HG02678 (cell line): ENCODE data around the gene STMND1.

Experiments
- ATAC-seq: cut with Tn5 transposase; IDR thresholded peaks from one replicate; pipeline ENCODE4 v1.9.1; 2021; ENCODE audit warnings: mild to moderate bottlenecking, moderate library complexity; ENCODE audit not compliant: unreplicated experiment

Gene STMND1

DNA sequence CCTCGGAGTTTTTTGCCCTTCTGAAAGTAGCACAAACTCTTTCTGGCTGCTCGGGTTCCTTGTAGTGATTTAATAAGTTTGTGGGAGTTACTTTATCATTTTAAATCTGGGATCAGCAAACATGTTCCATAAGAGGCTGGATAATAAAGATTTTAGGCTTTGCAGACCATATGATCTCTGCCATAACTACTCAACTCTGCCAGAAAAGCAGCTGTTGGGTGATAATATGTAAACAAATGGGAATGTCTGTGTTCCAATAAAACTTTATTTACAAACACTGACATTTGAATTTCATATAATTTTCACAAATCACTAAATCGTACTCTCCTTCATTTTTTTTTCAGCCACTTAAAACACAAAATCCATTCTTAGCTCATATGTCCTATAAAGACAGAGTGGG, 3.9 kb upstream of the STMND1 start:
- ATAC-seq, result no peak

DNA sequence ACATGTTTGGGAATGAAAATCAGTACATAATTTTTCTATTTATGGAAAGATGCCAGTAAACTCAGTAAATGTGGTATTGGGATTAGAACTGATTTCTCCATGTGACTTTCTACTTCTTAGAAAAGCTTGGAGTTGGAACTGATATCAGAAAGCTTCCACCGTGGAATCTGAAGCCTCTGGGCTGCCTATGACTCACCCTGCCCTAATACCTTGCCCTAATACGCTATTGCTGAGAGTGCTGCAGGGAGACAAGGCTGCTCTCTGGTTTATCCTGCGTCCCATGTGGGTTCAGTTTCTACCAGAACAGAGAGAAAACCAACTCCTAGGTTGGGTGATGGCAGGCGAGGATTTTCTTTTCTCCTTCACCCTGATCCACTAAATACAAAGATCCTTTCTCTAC, 3.3 kb upstream of the STMND1 start:
- ATAC-seq, result no peak

DNA sequence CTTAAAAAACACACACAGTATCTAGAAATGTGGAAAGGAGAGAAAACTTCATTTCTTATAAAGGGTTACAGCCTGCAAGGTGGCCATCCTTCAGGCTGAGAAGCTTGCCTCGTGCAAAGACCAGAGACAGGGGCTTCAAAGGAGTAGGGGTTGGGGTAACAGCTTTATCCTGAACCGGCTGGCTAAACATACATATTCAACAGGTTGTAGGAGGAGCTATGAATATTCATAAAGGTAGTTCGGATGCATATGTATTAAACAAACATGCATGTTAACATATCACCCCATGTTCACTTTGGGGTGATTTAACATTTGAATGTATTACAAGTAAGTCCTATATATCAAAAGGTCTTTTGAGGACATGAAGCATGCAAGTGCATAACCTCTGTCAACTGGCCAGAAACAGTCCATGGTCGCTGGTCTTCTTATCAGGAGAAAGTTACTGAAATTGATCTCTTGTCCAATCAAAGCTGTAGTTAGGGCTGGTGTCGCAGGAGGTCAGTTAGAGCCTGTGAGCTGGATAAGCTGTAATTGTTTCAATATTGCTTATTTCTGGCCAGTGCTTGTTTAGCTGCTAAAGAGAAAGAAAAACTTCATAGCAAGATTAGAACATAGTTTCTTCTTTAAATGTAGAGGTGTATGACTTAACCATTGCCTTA, 2.3 kb upstream of the STMND1 start:
- no peak for ATAC-seq

DNA sequence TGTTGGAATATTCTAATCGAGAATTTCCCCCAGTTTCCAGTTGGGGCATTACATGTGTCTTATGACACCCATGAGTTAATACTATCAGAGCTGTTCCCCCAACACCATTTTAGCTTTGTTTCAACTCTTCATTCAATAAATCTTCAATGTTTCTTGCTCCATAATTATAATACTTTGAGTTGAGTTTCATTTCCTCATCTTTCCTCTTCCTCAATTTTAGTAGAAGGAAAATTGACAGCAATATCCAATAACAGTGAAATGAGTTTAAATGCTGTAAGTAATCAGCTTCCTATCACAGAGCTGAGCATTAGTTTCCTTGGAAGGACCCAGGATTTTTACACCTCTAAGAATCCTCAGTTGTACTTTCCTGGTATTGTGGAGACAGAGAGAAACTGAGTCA, 1.0 kb upstream of the STMND1 start:
- ATAC-seq, result no peak

DNA sequence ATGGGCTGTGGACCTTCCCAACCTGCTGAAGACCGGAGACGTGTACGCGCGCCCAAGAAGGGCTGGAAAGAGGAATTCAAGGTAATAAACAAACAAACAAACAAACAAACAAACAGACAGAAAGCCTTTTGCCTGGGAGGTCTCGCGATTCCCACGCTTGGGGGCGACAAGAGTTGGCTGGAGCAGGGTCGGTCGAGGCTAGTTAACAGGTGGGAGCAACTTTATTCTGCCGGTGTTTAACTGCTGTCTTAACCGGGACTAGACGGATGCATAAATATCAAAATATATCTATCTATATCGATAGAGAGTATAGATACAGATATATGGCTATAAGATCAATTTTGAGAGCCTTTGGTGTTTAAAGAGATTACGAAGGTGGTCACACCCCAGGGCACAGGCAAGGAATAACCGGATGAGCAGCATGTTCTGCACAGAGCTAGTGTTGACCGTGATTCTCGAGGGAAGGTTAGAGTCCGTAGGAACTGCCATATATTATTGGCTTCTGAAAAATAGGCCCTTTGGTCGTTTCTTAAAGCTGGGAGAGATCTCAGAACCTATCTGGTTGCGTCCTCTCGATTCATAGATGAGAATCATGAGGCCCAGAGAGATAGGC, 514 bp downstream of the STMND1 start:
- ATAC-seq, result no peak

DNA sequence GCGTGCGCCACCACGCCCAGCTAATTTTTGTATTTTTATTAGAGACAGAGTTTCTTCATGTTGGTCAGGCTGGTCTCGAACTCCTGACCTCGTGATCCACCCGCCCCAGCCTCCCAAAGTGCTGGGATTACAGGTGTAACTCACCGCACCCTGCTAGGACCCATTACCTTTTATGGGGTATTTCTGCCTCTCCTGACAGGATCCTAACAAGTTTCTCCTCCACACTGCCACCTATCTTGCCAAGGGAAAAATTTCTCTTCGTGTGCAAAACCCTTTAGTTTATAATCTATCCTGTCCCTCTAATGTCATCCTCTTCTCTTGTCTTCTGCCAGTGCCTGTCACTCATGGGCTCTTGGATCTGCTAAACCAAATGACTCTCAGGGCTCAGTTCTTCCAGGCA, 1.9 kb downstream of the STMND1 start:
- no peak for ATAC-seq

DNA sequence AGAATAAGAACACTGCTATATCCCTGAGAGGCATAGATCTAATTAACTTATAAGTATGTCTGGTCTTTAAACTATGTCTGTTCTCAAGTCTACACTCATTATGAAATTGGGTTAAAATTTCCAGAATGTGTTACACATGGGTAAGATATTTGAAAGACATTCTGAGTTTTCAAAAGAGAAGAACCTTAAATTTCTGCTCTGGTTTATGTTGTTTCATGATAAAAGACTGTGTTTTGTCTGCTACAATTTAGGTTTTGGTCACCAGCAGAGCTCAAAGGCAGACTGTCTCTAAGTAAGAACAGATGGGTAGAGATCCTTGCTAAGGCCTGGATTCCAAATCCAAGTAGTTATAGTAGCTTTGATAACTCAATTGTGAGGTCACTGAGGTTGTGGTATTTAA, 6.0 kb downstream of the STMND1 start:
- no peak for ATAC-seq

DNA sequence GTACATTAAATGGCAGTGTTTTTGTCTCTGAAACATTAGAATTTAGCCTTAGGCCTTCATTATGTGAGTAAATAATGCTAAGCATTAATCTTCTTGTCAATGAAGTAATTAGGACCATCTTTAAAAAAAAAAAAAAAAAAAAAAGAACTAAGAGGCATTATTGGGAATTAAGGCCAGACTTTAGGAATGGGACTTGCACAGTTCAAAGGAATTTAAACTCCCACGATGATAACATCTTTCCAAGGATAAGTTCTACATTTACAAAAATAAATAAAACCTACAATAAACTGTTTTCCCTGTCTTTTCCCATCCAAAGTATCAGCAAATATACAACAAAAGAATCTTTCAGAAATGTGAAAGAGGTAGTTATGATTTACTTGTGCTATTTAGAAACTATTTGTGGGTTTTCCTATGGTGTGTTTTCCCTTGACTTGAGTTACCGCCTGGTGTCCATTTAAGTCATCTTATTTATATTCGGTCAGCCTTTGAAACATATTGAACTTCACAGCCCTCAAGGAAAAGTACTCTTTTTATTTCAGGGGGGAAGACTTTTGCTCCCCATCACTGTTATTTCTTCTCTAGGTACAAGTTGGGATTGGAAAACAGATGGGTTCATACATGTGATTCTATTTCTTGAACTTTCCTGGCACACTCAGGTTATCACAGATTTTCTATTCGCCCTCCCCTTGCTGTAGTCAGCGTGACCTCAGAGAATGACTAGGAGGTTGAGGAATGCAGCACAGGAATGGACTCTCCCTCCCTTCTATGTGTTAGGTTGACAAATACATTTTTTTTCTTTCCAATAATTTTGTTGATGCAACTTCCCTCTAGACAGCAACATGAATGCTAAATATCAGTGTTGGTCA, 13.6 kb downstream of the STMND1 start:
- ATAC-seq, result no peak

DNA sequence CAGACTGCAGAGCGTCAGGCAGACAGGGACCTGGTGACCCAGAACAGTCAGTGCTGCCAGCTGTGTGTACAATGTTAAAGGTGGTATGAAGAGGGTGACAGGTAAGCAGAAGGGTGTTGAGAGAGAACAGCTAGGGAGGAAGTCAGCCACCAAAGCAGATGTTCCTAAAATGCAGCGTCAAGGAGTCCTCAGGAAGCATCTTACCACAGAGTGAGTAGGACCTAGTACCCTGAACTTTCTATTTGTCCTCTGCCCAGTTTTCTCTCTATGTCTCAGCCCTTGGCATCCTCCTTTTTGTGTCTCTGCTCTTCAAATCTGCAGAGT, 14.2 kb downstream of the STMND1 start:
- no peak for ATAC-seq

DNA sequence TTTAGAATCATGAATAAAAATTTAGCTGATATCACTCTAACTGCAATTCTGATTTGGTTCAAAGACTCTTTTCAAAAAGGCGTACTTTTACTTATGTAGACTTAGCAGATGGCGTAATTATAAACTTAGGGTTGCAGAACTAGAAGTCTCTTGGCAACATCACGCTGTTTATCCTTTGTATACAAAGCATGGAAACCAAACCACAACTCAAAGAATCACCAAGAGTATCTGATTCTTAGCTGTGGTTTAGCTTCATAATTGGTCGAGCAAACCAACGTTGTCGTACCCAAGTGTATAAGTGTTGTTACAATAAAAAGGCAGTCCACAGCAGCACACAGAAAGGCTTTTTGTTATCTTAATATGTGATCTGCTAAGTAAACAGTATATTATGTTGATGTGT, 18.2 kb downstream of the STMND1 start:
- ATAC-seq, result no peak

DNA sequence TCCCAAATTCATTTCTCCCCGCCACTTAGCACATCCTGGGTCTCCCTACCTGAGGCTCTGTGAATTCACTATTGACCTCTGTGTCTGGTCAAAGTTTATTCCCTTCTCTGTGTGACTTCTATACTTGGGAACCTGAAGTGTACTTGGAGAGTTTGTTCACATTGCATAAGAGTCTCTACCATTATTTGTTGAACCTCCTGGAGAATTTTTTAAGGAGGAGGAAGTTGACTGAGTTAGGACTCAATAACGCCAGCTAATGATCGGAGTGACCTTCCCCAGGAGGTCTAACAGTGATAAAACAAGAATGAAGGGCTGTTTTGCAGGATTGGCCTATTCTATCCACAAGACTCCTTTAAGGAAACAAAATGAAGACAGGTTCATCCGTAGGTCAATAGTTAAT, 23.6 kb downstream of the STMND1 start:
- no peak for ATAC-seq

DNA sequence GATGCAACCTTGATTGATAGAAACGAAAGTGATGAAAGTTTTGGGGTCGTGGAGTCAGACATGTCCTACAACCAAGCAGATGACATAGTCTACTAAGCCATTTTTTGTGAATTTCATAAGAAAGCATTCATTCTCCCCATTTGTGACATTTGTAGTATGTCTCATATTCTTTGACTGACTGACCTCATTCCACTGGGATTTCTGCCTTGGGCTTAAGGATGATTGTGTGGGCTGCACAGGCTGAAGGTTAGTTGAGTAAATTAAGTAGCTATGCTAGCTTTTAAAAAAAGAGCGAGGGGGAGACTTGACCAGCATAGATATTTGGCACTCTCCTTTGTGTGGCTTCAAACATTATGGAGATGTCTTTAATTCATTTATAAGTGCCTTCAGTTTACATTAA, 28.9 kb downstream of the STMND1 start:
- ATAC-seq, result no peak

DNA sequence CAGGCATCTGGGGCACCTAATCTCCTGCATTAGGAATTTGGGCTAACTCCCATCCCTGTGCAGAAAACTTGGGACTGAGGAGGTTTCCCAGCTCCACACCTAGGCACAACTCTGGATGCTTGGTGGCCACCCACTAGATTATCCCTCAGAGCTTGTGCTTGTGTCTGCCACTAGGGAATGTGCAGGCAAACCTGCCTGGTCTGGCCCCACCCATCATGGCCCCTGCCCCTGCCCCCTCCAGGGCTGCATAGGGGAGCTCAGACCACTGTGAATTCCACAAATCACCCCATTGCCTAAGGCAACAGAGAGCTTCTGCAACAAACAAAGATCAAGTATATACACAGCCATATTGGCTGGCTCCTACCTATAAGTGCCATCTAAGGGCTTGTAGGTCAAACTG, 31.1 kb downstream of the STMND1 start:
- ATAC-seq, result no peak

DNA sequence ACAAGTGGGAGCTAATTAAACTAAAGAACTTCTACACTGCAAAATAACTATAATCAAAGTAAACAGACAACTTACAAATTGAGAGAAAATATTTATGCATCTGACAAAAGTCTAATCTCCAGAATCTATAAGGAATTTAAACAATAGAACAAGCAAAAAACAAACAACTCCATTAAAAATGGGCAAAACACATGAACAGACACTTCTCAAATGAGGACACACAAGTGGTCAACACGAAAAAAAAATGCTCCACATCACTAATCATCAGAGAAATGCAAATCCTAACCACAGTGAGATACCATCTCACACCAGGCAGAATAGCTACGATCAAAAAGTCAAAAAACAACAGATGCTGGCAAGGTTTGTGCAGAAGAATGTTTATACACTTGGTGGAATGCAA, 36.2 kb downstream of the STMND1 start:
- ATAC-seq, result no peak

DNA sequence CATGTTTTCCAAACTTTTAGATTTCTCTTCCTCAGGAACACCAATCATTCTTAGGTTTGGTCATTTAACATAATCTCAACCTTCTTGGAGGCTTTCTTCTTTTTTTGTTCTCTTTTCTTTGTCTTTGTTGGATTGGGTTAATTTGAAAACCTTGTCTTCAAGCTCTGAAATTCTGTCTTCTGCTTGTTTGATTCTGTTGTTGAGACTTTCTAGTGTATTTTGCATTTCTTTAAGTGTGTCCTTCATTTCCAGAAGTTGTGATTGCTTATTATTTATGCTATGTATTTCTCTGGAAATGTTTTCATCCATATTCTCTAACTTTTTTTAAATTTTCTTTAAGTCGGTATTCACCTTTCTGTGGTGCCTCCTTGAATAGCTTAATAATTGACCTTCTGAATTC, 42.2 kb downstream of the STMND1 start:
- ATAC-seq, result no peak

DNA sequence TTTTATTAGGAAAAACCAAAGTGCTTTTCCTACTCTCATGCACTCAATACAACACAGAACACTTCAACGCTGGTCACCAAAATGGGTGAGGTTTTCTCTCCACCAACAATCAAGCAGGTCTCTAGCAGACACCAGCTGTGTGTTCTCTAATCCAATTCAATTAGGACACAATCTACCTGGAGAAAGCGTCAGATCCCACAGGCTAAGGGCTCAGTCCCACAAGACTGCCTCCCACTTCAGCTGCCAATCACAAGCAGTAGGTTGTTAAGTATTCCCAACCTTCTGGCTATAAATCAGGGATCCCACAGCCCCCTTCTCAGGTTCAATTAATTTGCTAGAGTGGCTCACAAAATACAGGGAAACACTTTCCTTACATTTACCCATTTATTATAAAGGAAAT, 47.7 kb downstream of the STMND1 start:
- no peak for ATAC-seq

DNA sequence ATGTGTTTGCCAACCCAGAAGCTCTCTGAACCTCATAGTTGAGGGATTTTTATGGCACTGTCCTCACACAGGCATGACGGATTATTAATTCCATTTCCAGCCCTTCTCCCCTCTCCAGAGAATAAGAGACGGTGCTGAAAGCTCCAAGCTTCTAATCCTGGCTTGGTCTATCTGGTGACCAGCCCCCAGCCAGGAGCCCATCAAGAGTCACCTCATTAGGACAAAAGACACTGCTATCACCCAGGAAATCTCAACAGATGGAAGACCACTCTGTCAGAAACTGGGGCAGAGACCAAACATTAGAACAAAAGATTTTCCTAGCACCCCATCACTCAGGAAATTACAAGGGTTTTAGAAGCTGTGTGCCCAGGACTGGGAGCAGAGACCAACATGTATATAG, 48.2 kb downstream of the STMND1 start:
- no peak for ATAC-seq

DNA sequence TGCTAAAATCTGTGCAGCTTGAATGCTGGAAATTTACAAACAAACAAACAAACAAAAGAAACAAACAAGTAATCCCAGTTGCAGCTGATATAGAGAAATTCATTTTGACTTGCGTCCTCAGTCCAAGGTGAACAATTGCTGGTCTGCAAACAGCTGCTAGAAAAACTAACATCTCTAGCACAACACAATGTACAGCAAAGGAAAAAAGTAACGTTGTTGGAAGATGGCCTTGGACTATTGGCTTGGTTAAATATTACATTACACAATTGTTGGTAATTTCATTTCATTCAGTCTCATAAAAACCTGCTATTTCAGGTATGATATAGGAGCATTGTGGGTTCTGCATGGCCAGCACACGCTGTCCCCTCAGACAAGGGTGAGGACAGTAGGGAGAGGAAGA, 50.0 kb downstream of the STMND1 start:
- ATAC-seq, result no peak

DNA sequence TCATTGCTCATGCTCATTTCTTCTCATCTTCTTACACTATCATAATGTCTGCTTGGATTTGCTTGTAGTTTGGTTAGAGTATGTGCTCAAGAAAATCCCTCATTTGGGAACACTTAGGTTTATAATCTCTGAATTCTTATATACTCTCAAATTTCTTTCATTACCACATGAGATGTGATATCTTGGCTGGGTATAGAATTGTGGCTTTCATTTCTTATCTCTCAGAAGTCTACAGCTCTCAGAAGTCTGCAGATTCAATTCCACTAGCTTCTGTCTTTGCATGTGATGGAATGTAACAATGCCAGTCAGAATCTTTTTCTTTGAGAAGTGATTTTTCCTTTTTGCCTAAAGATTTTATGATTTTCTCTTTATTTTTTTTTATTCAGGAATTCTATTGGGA, 50.9 kb downstream of the STMND1 start:
- ATAC-seq, result no peak

DNA sequence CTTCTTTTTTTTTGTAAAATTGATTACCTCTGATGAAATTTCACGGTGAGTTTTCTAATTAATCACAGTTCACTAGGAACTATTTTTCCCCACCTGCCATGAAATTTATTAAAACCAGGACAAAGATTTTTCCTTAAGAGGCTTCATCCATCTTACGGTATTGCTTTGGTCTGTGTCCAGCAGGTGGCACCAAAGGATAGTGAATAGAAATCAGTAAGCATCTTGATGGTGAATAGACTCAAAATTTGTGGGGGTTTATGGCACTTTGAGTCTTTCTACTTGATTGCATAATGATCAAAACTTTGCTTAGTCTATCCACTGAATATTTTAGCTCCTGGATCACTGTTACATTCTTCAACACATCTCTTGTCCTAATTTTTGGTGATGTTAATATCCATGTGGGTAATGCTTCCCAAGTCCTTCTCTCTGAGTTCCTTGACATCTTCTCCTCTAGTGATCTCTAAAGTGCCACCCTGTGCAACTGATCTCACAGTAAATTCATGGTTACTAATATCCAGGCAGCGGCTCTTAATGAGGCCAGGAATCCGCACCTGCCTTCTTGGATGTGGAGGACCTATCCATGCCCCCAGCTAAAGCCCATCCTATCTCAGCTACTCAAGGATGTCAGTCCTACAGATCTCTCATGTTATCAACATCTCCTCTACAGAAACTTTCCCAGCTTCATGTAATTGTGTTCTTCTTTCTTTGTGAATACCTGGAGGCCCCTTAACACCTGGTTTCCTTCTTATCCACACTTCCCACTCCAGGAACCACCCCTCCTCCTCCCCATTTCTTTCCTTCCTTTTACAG, 54.5 kb downstream of the STMND1 start:
- no peak for ATAC-seq

DNA sequence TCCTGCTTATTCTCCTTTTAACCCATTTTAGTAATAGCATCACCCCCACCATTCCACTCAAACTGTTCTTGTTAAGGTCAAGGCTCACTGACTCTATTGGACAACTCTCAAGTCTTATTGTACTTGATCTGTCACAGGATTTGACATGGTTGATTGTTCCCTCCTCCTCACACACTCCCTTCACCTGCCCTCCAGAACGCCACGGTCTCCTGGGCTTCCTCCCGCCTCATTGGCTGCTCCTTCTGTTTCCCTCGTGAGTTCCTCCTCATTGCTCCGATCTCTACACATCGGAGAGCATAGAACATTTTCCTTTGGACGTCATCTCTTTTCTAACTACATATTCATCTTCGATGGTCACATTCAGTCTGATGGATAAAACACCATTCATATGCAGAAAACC, 55.1 kb downstream of the STMND1 start:
- ATAC-seq, result no peak

DNA sequence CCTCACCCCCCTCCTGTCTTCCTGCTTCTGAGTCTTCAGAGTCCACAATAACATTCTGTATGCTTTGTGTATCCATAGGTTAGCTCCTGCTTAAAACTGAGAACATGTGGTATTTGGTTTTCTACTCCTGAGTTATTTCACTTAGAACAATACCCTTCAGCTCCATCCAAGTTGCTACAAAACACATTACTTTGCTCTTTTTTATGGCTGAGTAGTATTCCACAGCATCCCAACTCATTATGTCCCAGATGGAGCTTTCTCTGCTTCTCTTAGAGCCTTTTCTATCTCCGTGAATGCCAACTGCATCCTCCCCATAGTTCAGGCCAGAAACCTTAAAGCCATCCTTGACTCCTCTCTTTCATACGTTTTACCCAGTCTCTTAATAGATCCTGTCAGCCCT, 55.8 kb downstream of the STMND1 start:
- no peak for ATAC-seq
